K562 (cell line): ENCODE data around the gene ERN1. TPM values are rescaled to one million over a fixed set of nuclear protein-coding genes. Genes with fewer than 3 reads are reported as not detected.

Source experiments
- ATAC-seq: fragments of 200-7000 bp; cut with Tn5 transposase; 3 replicates; pipeline ENCODE4 v1.9.1; 2020; ENCODE audit warnings: moderate library complexity
- BruUV-seq: library from RNA; stranded (reverse); fragments of 400-500 nt; replicated peaks from 2 replicates; lab custom pipeline; 2021; lab: Mats Ljungman, UMichigan
- CTCF ChIA-PET: fragments of 300-600 bp; formaldehyde crosslinking; extraction: SDS; loops from one replicate; lab custom pipeline; 2021; ENCODE audit warnings: low intra/inter-chr PET ratio; lab: Yijun Ruan, JAX
- POLR2A ChIA-PET: fragments of 300-600, 350-650 bp; sonication (Branson Sonifier 250); formaldehyde crosslinking; extraction: SDS; loops from one replicate; lab custom pipeline; 2021; ENCODE audit warnings: antibody characterized with exemption, inconsistent platforms; lab: Yijun Ruan, JAX
- DNase-seq, 4 experiments: peaks; one replicate each; pipeline versions ENCODE4 v3.0.0 to v3.0.0-alpha.2; 2011 to 2018; ENCODE audit warnings: low spot score in 3 of 4, mixed read lengths in 3 of 4; ENCODE audit errors: extremely low read depth in 1 of 4
- FAIRE-seq: peaks from 2 replicates; lab custom pipeline; 2011; peaks lifted over from hg19 to GRCh38; lab: Jason Lieb, UNC
- H2AFZ ChIP-seq: 2 replicates; pipeline ENCODE4 v1.6.0; 2011; ENCODE audit warnings: low read depth, low read length, control low read depth, inconsistent platforms
- H3K27ac ChIP-seq: fragments of 200-600 bp; 3 replicates; pipeline ENCODE4 v1.8.0; 2011; ENCODE audit warnings: low read depth, mild to moderate bottlenecking, control low read depth, inconsistent platforms, low read length, moderate library complexity, mixed read lengths; ENCODE audit errors: extremely low read depth
- H3K27me3 ChIP-seq, 2 experiments: fragments of 300-600 bp in 1 of 2; 2 replicates in 1 of 2; 3 replicates in 1 of 2; pipeline versions ENCODE4 v1.6.0 to v1.8.0; 2011; ENCODE audit warnings: inconsistent platforms in 2 of 2, low read length in 2 of 2, mild to moderate bottlenecking in 1 of 2, mixed read lengths in 1 of 2, moderate library complexity in 1 of 2; ENCODE audit not compliant: control insufficient read depth in 2 of 2, insufficient read depth in 2 of 2
- H3K36me3 ChIP-seq: fragments of 300-600 bp; 3 replicates; pipeline ENCODE4 v1.8.0; 2011; ENCODE audit warnings: mild to moderate bottlenecking, low read length, inconsistent platforms; ENCODE audit not compliant: control insufficient read depth, insufficient read depth
- H3K4me1 ChIP-seq, 2 experiments: fragments of 200-600 bp in 1 of 2; replicated peaks in 1 of 2; 2 replicates in 1 of 2; 3 replicates in 1 of 2; pipeline versions ENCODE4 v1.5.1 to v1.8.0; 2011; ENCODE audit warnings: inconsistent platforms in 2 of 2, low read length in 2 of 2, mild to moderate bottlenecking in 1 of 2, mixed read lengths in 1 of 2, moderate library complexity in 1 of 2; ENCODE audit not compliant: control insufficient read depth in 2 of 2, insufficient read depth in 2 of 2
- H3K4me2 ChIP-seq: 2 replicates; pipeline ENCODE4 v1.6.1; 2011; ENCODE audit warnings: low read length, control low read depth, inconsistent platforms, mixed read lengths; ENCODE audit not compliant: insufficient read depth
- H3K4me3 ChIP-seq: fragments of 200-600 bp; sonication (generic), shearing (Covaris generic); 2 replicates; pipeline ENCODE4 v1.5.1; 2016; ENCODE audit warnings: control low read depth, inconsistent platforms
- H3K79me2 ChIP-seq: fragments of 200-600 bp; 3 replicates; pipeline ENCODE4 v1.8.0; 2011; ENCODE audit warnings: low read length, inconsistent platforms; ENCODE audit not compliant: control insufficient read depth, insufficient read depth
- H3K9ac ChIP-seq, 2 experiments: 2 replicates each; pipeline versions ENCODE4 v1.6.0 to v1.6.1; 2011; ENCODE audit warnings: low read depth in 2 of 2, low read length in 2 of 2, control low read depth in 1 of 2, inconsistent platforms in 1 of 2, mild to moderate bottlenecking in 1 of 2, mixed read lengths in 1 of 2; ENCODE audit not compliant: insufficient read depth in 1 of 2
- H3K9me1 ChIP-seq: one replicate; pipeline ENCODE4 v1.6.0; 2011; ENCODE audit warnings: inconsistent platforms, mild to moderate bottlenecking, low read length, moderate library complexity; ENCODE audit not compliant: control insufficient read depth, insufficient read depth
- H3K9me3 ChIP-seq: replicated peaks from 2 replicates; pipeline ENCODE4 v1.5.1; 2011; ENCODE audit warnings: low read depth, low read length, inconsistent platforms; ENCODE audit not compliant: control insufficient read depth, insufficient read depth
- H4K20me1 ChIP-seq: replicated peaks from 2 replicates; pipeline ENCODE4 v1.6.1; 2011; ENCODE audit warnings: low read length, inconsistent platforms, mixed read lengths; ENCODE audit not compliant: control insufficient read depth, insufficient read depth
- CBFB ChIP-seq: sonication (generic); formaldehyde crosslinking; IDR thresholded peaks from 2 replicates; pipeline ENCODE4 v1.4.0; 2020; ENCODE audit warnings: mild to moderate bottlenecking, missing genetic modification reagents
- FOXJ3 ChIP-seq: sonication (generic); formaldehyde crosslinking; IDR thresholded peaks from 2 replicates; pipeline ENCODE4 v1.4.0; 2020; ENCODE audit warnings: mild to moderate bottlenecking, missing genetic modification reagents
- MYC ChIP-seq, 2 experiments: fragments of 250-450 bp in 1 of 2; sonication (Bioruptor Pico) in 1 of 2; IDR thresholded peaks; 2 replicates each; pipeline versions ENCODE4 v1.5.1 to v1.6.1; 2012 to 2021; ENCODE audit warnings: low read depth in 2 of 2, borderline replicate concordance in 1 of 2, improper control_type of control experiment in 1 of 2, low read length in 1 of 2, mild to moderate bottlenecking in 1 of 2, moderate library complexity in 1 of 2
- PCBP2 ChIP-seq: fragments of 200-400 bp; formaldehyde crosslinking; IDR thresholded peaks from 2 replicates; pipeline ENCODE4 v1.6.1; 2018; ENCODE audit warnings: low read length, low read depth, mild to moderate bottlenecking, moderate library complexity; ENCODE audit not compliant: poor library complexity, severe bottlenecking
- TAF9B ChIP-seq: fragments of 450-650 bp; IDR thresholded peaks from 2 replicates; pipeline ENCODE4 v1.6.1; 2018; ENCODE audit warnings: mild to moderate bottlenecking; ENCODE audit not compliant: partially characterized antibody
- YY1 ChIP-seq, 3 experiments: IDR thresholded peaks; 2 replicates each; pipeline ENCODE4 v1.6.1; 2011; ENCODE audit warnings: low read length in 2 of 3, mild to moderate bottlenecking in 2 of 3, moderate library complexity in 2 of 3, borderline replicate concordance in 1 of 3, control low read depth in 1 of 3, low read depth in 1 of 3; ENCODE audit not compliant: insufficient read depth in 3 of 3, insufficient replicate concordance in 2 of 3, control insufficient read depth in 1 of 3, insufficient read length in 1 of 3; ENCODE audit errors: extremely low read depth in 1 of 3
- ZC3H8 ChIP-seq: fragments of 450-650 bp; IDR thresholded peaks from 2 replicates; pipeline ENCODE4 v1.6.1; 2017
- ZNF384 ChIP-seq: IDR thresholded peaks from 2 replicates; pipeline ENCODE4 v1.6.1; 2012; ENCODE audit warnings: low read depth, low read length, improper control_type of control experiment
- ZNF444 ChIP-seq: fragments of 250-450 bp; sonication (Bioruptor Pico); IDR thresholded peaks from 2 replicates; pipeline ENCODE4 v1.4.0; 2020; ENCODE audit warnings: mild to moderate bottlenecking, moderate library complexity
- WGBS: fragments of 100-300 bp; shearing (Covaris generic); methylation state at CpG from one replicate; pipeline ENCODE4 v1.1.6; 2016; ENCODE audit warnings: low coverage, mixed read lengths; ENCODE audit not compliant: insufficient coverage; ENCODE audit errors: missing lambda C conversion rate; 5-methylcytosine and 5-hydroxymethylcytosine counted together
- in situ Hi-C: fragments of 300-500 bp; cut with MboI; formaldehyde crosslinking; loops from 4 replicates; pipeline ENCODE4 v1.15.0; 2018; ENCODE audit warnings: inconsistent platforms, mixed read lengths
- intact Hi-C: fragments of 100-400 bp; cut with micrococcal nuclease; formaldehyde crosslinking; loops from 2 replicates; pipeline ENCODE4 v1.14.2; 2022
- polyA plus RNA-seq, 8 experiments: library from polyadenylated mRNA; depleted of rRNA in 4 of 8; stranded (reverse) in 5 of 8; unstranded in 3 of 8; fragments of >200 nt; fragmentation: Nextera tagmentation in 2 of 8; fragmentation: Illumina TruSeq in 1 of 8; extraction: Ambion mirVana in 2 of 8; extraction: Trizol in 1 of 8; gene quantifications; 2 replicates each; pipeline versions ENCODE4 v1.2.1 to v1.2.3, GENCODE V29; 2011 to 2014; ENCODE audit warnings: inconsistent platforms in 1 of 8, missing spikeins in 1 of 8
- total RNA-seq, 7 experiments: library from RNA; depleted of rRNA in 6 of 7; stranded (reverse); fragments of >200 nt in 6 of 7; fragmentation: Illumina TruSeq in 2 of 7; extraction: Trizol in 2 of 7; gene quantifications; 2 replicates each; pipeline versions ENCODE4 v1.2.1 to v1.2.3, GENCODE V29; 2011 to 2021; ENCODE audit warnings: low replicate concordance in 1 of 7
- TF ChIP-seq, protein P1 (sequence below): fragments of 200-800 bp; sonication (Bioruptor generic); IDR thresholded peaks from 2 replicates; pipeline ENCODE4 v1.6.1; 2017; ENCODE audit warnings: missing genetic modification characterization, missing compliant biosample characterization
- TF ChIP-seq, protein P2 (sequence below): fragments of 450-650 bp; formaldehyde crosslinking; conservative IDR thresholded peaks from 2 replicates; pipeline ENCODE4 v1.4.0; 2022; ENCODE audit warnings: mild to moderate bottlenecking, missing genetic modification characterization
- TF ChIP-seq, protein P3 (sequence below): fragments of 450-650 bp; formaldehyde crosslinking; IDR thresholded peaks from 2 replicates; pipeline ENCODE4 v1.4.0; 2022; ENCODE audit warnings: missing genetic modification characterization
- TF ChIP-seq, protein P4 (sequence below): IDR thresholded peaks from 2 replicates; pipeline ENCODE4 v1.6.1; 2011; ENCODE audit warnings: borderline replicate concordance, low read depth, mild to moderate bottlenecking, moderate library complexity, low read length; ENCODE audit not compliant: insufficient read depth, poor library complexity, severe bottlenecking

The ERN1 gene
- total and polyA plus RNA-seq, 9 of the 15 experiments (the other 6 are each of a cell fraction or from before 2014, with no cell fraction given): 2.1 to 22.5 (median 7.3) TPM

DNA sequence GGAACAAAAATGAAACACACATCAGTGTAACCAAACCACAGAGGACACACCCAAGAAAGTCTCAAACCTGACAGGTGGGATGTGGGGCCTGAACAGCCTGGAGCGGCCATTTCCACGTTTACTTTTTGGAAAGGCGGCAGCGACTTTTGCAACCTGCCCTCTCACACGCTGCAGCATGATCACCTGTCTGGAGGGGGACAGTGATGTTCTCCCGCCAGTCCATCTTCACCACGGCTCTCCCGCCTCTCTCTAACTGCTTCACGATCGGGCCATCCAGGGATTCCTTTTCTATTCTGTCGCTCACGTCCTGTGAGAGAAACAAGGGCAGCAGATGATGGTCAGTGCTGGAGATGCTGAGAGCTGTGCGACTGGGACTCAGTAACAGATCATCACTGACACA, 84.8 kb downstream of the ERN1 start:
- no peak overlapping the region for H3K4me2 ChIP-seq
- H3K36me3 ChIP-seq: peaks cover 56% of the 10 kb centered on the region; the same call in 2 of the 3 replicates
- H3K27ac ChIP-seq: no peak overlapping the region
- H3K4me3 ChIP-seq: no peak overlapping the region
- TF ChIP-seq MYC (IDR thresholded peaks at IDR 0.05; ENCODE audit: low read depth, low read length) (no peak), MYC (CRISPR knock-in tag; IDR thresholded peaks at IDR 0.05; ENCODE audit: borderline replicate concordance, low read depth) (no peak), ZNF384 (no peak), ZC3H8 (no peak), ZNF444 (CRISPR knock-in tag) (no peak), YY1 (IDR thresholded peaks at IDR 0.05; ENCODE audit: borderline replicate concordance in 1 of 3, control insufficient read depth in 1 of 3, extremely low read depth in 1 of 3, insufficient read depth in 3 of 3, insufficient read length in 1 of 3, insufficient replicate concordance in 2 of 3, low read depth in 1 of 3, low read length in 2 of 3) (no peak), PCBP2 (no peak), CBFB (CRISPR knock-in tag) (no peak), FOXJ3 (CRISPR knock-in tag) (no peak), TAF9B (no peak)
- TF ChIP-seq, protein P1, sequence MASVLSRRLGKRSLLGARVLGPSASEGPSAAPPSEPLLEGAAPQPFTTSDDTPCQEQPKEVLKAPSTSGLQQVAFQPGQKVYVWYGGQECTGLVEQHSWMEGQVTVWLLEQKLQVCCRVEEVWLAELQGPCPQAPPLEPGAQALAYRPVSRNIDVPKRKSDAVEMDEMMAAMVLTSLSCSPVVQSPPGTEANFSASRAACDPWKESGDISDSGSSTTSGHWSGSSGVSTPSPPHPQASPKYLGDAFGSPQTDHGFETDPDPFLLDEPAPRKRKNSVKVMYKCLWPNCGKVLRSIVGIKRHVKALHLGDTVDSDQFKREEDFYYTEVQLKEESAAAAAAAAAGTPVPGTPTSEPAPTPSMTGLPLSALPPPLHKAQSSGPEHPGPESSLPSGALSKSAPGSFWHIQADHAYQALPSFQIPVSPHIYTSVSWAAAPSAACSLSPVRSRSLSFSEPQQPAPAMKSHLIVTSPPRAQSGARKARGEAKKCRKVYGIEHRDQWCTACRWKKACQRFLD (CRISPR knock-in tag): no peak
- TF ChIP-seq, protein P2, sequence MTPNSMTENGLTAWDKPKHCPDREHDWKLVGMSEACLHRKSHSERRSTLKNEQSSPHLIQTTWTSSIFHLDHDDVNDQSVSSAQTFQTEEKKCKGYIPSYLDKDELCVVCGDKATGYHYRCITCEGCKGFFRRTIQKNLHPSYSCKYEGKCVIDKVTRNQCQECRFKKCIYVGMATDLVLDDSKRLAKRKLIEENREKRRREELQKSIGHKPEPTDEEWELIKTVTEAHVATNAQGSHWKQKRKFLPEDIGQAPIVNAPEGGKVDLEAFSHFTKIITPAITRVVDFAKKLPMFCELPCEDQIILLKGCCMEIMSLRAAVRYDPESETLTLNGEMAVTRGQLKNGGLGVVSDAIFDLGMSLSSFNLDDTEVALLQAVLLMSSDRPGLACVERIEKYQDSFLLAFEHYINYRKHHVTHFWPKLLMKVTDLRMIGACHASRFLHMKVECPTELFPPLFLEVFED: no peak
- TF ChIP-seq, protein P3, sequence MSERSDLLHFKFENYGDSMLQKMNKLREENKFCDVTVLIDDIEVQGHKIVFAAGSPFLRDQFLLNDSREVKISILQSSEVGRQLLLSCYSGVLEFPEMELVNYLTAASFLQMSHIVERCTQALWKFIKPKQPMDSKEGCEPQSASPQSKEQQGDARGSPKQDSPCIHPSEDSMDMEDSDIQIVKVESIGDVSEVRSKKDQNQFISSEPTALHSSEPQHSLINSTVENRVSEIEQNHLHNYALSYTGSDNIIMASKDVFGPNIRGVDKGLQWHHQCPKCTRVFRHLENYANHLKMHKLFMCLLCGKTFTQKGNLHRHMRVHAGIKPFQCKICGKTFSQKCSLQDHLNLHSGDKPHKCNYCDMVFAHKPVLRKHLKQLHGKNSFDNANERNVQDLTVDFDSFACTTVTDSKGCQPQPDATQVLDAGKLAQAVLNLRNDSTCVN: no peak
- TF ChIP-seq, protein P4, sequence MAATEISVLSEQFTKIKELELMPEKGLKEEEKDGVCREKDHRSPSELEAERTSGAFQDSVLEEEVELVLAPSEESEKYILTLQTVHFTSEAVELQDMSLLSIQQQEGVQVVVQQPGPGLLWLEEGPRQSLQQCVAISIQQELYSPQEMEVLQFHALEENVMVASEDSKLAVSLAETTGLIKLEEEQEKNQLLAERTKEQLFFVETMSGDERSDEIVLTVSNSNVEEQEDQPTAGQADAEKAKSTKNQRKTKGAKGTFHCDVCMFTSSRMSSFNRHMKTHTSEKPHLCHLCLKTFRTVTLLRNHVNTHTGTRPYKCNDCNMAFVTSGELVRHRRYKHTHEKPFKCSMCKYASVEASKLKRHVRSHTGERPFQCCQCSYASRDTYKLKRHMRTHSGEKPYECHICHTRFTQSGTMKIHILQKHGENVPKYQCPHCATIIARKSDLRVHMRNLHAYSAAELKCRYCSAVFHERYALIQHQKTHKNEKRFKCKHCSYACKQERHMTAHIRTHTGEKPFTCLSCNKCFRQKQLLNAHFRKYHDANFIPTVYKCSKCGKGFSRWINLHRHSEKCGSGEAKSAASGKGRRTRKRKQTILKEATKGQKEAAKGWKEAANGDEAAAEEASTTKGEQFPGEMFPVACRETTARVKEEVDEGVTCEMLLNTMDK: no peak
- TF ChIP-seq, all 486 proteins: peak for 0
- ATAC-seq (no peak), FAIRE-seq (no peak), DNase-seq (no peak)
- no peaks in the 10 kb centered on the region for H3K79me2 ChIP-seq
- no peak overlapping the region for H3K9ac ChIP-seq
- ChIA-PET POLR2A (interaction anchor here (0.9 kb wide), 1 partner anchor 9 kb away, joined by 3 read pairs; no protein-coding TSS in a partner anchor), CTCF (no interaction called here)
- no TSS peak for BruUV-seq
- H3K9me3 ChIP-seq: no peaks in the 10 kb centered on the region
- in situ Hi-C loops: no loop called here
- H3K27me3 ChIP-seq: no peaks in the 10 kb centered on the region
- intact Hi-C loops: no loop called here
- H3K4me1 ChIP-seq: no peaks in the 10 kb centered on the region; a peak in 1 of 5 replicates
- no peaks in the 10 kb centered on the region for H4K20me1 ChIP-seq
- no peak overlapping the region for H2AFZ ChIP-seq
- H3K9me1 ChIP-seq: no peaks in the 10 kb centered on the region
- 68% methylated on average over 12 of the region's 13 CpGs for WGBS
